ENCODE data around the gene SEC24D. TPM values are rescaled to one million over a fixed set of nuclear protein-coding genes. Genes with fewer than 3 reads are reported as not detected.

SEC24D gene
- total RNA-seq, 1 donor from 2014 or later, result 8.2 TPM

DNA sequence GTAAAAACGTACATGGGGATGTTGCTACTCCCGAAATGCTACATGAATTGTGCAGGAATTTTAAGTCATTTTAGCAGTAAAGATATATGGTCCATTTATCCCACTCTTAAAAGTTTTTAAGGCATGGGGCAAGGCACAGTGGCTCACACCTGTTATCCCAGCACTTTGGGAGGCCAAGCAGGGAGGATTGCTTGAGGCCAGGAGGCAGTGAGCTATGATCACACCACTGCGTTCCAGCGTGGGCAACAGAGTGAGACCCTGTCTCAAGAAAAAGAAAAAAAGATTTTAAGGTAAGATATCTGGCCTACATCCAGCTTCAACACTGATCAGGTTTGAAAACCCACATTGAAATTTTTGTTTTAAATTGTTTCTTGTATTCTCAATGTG, 1.2 kb upstream of the SEC24D start:
- Histone ChIP-seq H3K9ac (no peak overlapping the region), H4K20me1 (ENCODE audit: low read depth) (no peaks in the 10 kb centered on the region), H3K36me3 (no peaks in the 10 kb centered on the region), H3K27me3 (no peaks in the 10 kb centered on the region), H3K27ac (no peak overlapping the region), H2AFZ (replicated peaks) (peak overlapping the region; percentile 100), H3K79me2 (ENCODE audit: low read depth) (no peaks in the 10 kb centered on the region), H3K9me3 (ENCODE audit: low read depth) (no peaks in the 10 kb centered on the region), H3K4me3 (peak overlapping the region; percentile 97), H3K4me1 (no peaks in the 10 kb centered on the region), H3F3A (ENCODE audit: low read depth) (peaks cover 7% of the 10 kb centered on the region), H3K4me2 (peak overlapping the region; percentile 96)
- no peaks in the 10 kb centered on the region for H3K9me3 Mint-ChIP-seq
- peaks cover 3% of the 10 kb centered on the region for H3K36me3 Mint-ChIP-seq
- TF ChIP-seq, protein P1, sequence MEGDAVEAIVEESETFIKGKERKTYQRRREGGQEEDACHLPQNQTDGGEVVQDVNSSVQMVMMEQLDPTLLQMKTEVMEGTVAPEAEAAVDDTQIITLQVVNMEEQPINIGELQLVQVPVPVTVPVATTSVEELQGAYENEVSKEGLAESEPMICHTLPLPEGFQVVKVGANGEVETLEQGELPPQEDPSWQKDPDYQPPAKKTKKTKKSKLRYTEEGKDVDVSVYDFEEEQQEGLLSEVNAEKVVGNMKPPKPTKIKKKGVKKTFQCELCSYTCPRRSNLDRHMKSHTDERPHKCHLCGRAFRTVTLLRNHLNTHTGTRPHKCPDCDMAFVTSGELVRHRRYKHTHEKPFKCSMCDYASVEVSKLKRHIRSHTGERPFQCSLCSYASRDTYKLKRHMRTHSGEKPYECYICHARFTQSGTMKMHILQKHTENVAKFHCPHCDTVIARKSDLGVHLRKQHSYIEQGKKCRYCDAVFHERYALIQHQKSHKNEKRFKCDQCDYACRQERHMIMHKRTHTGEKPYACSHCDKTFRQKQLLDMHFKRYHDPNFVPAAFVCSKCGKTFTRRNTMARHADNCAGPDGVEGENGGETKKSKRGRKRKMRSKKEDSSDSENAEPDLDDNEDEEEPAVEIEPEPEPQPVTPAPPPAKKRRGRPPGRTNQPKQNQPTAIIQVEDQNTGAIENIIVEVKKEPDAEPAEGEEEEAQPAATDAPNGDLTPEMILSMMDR (IDR thresholded peaks at IDR 0.05), result no peak
- TF ChIP-seq EZH2phosphoT487 (IDR thresholded peaks at IDR 0.05) (no peak), EZH2 (IDR thresholded peaks at IDR 0.05) (no peak)
- H3K4me1 Mint-ChIP-seq, result peaks cover 12% of the 10 kb centered on the region
- H3K4me3 Mint-ChIP-seq, result peak overlapping the region; percentile 99
- no peak for DNase-seq (ENCODE audit: low spot score)
- no peak overlapping the region for H3K27ac Mint-ChIP-seq
- H3K27me3 Mint-ChIP-seq (ENCODE audit: insufficient read depth, low read depth), result peaks cover 8% of the 10 kb centered on the region

DNA sequence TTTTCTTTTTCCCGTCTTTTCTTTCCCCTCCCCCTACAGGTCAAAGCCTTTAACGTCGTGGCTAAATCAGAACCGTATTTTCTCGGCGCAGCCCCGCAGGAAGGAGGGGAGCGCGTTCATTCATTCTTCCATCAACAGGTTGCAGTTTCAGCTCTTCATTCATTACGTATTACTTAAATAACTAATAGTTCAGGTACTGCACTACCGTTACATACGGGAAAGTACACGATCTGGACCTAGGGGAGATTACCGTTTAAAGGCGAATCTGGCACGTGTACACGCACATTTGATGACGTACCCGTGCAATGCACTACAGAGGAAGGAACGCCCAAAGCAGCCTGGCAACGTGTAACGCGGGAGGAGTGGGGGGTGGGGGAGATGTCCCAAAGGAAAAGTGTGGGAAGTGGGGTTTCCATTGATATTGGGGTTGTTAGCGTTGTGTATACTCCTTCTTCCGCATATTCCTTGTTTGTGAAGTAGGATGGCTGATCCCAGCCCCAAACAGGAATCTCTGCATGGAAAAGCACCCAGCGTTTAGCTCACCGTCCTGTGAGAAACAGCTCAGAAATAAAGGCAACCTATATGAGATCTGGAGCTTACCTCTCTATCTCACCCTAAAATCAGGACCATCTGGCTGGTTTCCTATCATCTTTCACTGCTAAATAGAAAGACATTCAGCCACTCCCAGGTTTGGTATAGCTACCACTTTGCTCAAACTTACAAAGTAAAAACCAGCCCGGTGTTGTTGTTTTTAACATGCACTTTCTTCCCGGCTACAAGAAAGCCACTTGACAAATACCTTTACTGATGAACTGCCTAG, 585 bp upstream of the SEC24D start:
- Histone ChIP-seq H3K4me1 (no peaks in the 10 kb centered on the region), H3K79me2 (ENCODE audit: low read depth) (no peaks in the 10 kb centered on the region), H3F3A (ENCODE audit: low read depth) (peaks cover 7% of the 10 kb centered on the region), H3K9ac (peak overlapping the region; percentile 45), H3K4me2 (peak overlapping the region; percentile 96), H3K36me3 (no peaks in the 10 kb centered on the region), H3K27ac (no peak overlapping the region), H3K4me3 (peak overlapping the region; percentile 97), H3K9me3 (ENCODE audit: low read depth) (no peaks in the 10 kb centered on the region), H3K27me3 (no peaks in the 10 kb centered on the region), H2AFZ (replicated peaks) (peak overlapping the region; percentile 100), H4K20me1 (ENCODE audit: low read depth) (no peaks in the 10 kb centered on the region)
- peak; percentile 77 for DNase-seq (ENCODE audit: low spot score)
- Mint-ChIP-seq H3K4me3 (peak overlapping the region; percentile 99), H3K9me3 (no peaks in the 10 kb centered on the region), H3K36me3 (peaks cover 6% of the 10 kb centered on the region), H3K27me3 (ENCODE audit: insufficient read depth, low read depth) (peaks cover 8% of the 10 kb centered on the region), H3K4me1 (peaks cover 12% of the 10 kb centered on the region), H3K27ac (peak overlapping the region; percentile 69)
- TF ChIP-seq, protein P1 (IDR thresholded peaks at IDR 0.05), result peak; percentile 14
- TF ChIP-seq EZH2phosphoT487 (IDR thresholded peaks at IDR 0.05) (no peak), EZH2 (IDR thresholded peaks at IDR 0.05) (no peak)

DNA sequence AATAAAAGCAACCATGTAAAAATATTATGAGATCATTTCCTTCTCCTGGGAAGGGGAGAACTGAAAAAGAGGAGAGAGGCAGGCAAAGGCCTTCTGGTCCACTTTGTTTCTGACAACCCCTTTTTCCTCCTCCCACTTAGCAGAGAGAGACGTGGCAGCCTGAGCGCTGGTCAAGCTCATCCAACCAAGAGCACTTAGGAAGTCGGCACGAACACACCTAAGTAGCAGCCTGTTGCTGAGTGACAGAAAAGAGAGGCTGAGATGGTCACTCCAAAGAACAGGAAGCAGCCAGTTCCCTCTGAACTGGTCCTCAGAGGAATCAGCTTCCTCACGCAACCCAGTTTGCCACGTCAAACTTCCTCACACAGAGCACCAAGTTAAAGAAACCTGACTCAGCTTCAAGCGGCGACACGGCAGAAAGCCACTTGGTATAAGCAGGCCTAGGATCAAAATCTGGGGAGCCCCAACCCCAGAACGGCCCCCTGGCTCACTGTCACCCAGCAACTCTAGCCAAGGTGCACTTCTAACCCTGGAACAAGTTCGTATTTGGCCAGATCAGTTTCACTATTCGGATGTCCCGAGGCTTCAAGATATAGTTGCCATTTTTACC, 861 bp downstream of the SEC24D start:
- no peaks in the 10 kb centered on the region for H3K79me2 ChIP-seq (ENCODE audit: low read depth)
- H3K4me1 Mint-ChIP-seq, result peaks cover 12% of the 10 kb centered on the region
- no peak overlapping the region for H3K27ac ChIP-seq
- no peaks in the 10 kb centered on the region for H3K9me3 Mint-ChIP-seq
- H3K4me3 ChIP-seq, result peak overlapping the region; percentile 97
- H2AFZ ChIP-seq (replicated peaks), result peak overlapping the region; percentile 98
- peaks cover 7% of the 10 kb centered on the region for H3F3A ChIP-seq (ENCODE audit: low read depth)
- H3K27me3 ChIP-seq, result no peaks in the 10 kb centered on the region
- no peaks in the 10 kb centered on the region for H4K20me1 ChIP-seq (ENCODE audit: low read depth)
- peaks cover 6% of the 10 kb centered on the region for H3K36me3 Mint-ChIP-seq
- peak; percentile 58 for DNase-seq (ENCODE audit: low spot score)
- no peaks in the 10 kb centered on the region for H3K9me3 ChIP-seq (ENCODE audit: low read depth)
- H3K4me3 Mint-ChIP-seq, result peak overlapping the region; percentile 99
- no peaks in the 10 kb centered on the region for H3K36me3 ChIP-seq
- H3K4me1 ChIP-seq, result no peaks in the 10 kb centered on the region
- peak overlapping the region; percentile 96 for H3K4me2 ChIP-seq
- TF ChIP-seq EZH2 (IDR thresholded peaks at IDR 0.05), result no peak
- TF ChIP-seq, protein P1 (IDR thresholded peaks at IDR 0.05), result no peak
- peak overlapping the region; percentile 61 for H3K9ac ChIP-seq
- no peak overlapping the region for H3K27ac Mint-ChIP-seq
- peaks cover 8% of the 10 kb centered on the region for H3K27me3 Mint-ChIP-seq (ENCODE audit: insufficient read depth, low read depth)

Measured in neural progenitor cell (in vitro differentiated cells).